NOMO-1 treated with DMSO at 0.1 percent for 48 hours (cell line): ENCODE measurements around the gene CEP170.
"Not testable (repeated sequence)": the region's sequence is repeated elsewhere in the genome, so short reads cannot be mapped to it uniquely, and the experiment has no call there.

ENCODE experiments used
- DNase-seq: peaks from one replicate; lab custom pipeline; 2025; ENCODE audit not compliant: unreplicated experiment; lab: John Stamatoyannopoulos, UW

Gene CEP170

GRCh38 chr1:243183176-243183575 lies 71.9 kb downstream of the CEP170 start:
- DNase-seq, result not testable (repeated sequence)

- DNase-seq, result no peak
Observed at GRCh38 chr1:243179720-243180119, 75.4 kb downstream of the CEP170 start.

DNA sequence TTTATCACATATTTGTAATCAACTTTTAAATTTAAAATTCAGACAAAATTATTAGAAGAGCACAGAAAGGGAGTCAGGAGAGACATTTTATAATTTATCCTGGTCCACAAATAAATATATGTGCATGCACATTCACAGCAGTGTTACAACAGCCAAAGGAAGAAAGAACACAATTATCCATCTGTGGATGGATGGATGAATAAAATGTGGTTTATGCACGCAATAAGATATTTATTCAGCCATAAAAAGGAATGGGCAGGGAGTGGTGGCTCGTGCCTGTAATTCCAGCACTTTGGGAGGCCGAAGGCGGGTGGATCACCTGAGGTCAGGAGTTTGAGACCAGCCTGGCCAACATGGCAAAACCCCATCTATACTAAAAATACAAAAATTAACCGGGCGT lies 77.3 kb downstream of the CEP170 start:
- not testable (repeated sequence) for DNase-seq

GRCh38 chr1:243173758-243174369 lies 81.2 kb downstream of the CEP170 start:
- not testable (repeated sequence) for DNase-seq

DNA sequence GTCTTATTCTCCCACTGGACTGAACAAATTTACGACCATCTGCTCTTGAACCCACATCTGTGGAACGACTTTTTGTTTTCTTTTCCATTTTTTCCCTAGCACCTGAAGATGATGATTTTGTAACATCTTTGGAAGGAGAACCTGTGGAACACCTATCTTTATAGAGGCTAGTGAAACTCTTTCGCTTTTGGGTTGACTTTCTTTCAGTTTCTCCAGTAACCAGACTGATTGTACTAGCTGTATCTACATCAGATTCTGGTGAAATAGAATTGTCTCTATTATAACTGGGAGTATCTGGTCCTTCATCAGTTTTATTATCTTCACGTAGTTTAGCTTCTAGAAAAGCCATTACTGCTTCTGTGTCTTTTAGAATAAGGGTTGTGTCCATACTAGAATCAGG lies 90.2 kb downstream of the CEP170 start:
- DNase-seq, result not testable (repeated sequence)

DNA sequence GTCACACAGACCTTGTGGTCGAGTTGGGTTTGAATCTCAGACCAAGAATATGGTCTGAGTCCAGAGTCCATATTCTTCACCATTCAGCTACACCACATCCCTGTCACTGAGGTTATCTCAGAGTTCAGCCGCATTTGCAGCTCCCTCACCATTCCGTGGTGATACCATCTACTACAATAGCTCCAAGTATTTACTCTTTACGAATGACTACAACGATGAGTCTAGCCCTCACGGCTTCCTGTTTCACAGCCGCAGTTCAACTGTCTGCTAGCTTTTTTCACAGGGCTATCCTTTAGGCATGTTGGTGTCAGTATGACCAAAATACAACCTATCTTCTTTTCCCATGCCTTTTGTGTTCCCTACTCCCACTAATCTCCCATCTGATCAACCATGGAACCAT lies 104.2 kb downstream of the CEP170 start:
- not testable (repeated sequence) for DNase-seq

DNA sequence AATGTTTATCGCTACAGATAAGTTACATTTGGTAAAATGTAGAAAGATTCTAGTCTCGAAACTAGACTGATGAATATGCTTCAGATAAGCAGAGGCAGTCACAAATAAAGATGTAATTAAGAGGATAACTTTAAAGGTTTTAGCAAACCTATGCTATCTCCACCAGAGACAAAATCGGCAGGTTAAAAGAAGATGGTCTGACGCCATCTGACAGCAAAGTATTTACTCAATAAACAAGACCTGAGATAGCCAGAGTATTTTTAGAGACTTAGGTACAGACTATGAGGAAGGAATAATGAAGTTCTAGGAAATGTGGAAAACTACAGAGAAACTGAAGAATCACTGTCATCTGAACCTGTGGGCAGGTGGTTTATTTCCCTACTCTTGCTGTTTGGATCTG lies 106.0 kb downstream of the CEP170 start:
- not testable (repeated sequence) for DNase-seq

DNA sequence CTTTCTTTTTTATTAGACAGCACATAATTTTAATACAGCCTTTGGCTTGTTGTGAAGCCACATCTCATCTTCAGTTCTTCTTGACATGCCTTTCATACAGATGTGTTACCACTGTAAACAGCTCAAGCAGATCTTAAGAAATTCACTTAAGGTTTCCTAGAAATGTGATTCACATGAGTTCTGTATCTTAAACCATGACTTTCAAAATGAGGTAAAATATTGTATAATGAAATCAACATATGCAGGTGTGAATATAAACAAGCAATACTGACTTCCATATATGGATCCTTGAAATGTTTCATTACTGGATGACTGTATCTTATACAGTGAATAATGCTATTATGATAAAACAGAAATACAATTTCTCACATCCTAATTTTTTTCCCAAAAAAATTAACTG lies 107.7 kb downstream of the CEP170 start:
- not testable (repeated sequence) for DNase-seq

- DNase-seq, result not testable (repeated sequence)
Observed at GRCh38 chr1:243140498-243140897, 114.6 kb downstream of the CEP170 start.

GRCh38 chr1:243122876-243123409 lies 132.1 kb downstream of the CEP170 start:
- not testable (repeated sequence) for DNase-seq

DNA sequence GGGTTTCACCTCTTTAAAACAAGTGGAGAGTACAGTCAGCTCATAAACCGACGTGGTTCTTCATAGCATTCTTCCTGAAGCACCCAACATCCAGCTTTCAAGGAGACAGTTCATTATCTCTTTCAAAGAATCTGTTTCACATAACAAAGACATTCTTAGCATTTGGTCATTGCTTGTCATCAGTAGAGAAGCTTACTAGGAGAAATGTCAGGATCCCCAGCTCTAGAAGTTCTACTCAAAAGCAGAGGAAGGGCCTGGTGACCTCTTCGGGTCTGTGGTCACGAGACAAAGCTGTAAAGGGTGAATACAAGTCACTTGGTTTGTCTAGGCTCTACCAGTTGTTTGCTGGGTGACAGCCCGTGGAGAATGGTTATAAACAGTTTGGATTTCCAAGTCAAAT lies 133.1 kb downstream of the CEP170 start:
- not testable (repeated sequence) for DNase-seq

DNA sequence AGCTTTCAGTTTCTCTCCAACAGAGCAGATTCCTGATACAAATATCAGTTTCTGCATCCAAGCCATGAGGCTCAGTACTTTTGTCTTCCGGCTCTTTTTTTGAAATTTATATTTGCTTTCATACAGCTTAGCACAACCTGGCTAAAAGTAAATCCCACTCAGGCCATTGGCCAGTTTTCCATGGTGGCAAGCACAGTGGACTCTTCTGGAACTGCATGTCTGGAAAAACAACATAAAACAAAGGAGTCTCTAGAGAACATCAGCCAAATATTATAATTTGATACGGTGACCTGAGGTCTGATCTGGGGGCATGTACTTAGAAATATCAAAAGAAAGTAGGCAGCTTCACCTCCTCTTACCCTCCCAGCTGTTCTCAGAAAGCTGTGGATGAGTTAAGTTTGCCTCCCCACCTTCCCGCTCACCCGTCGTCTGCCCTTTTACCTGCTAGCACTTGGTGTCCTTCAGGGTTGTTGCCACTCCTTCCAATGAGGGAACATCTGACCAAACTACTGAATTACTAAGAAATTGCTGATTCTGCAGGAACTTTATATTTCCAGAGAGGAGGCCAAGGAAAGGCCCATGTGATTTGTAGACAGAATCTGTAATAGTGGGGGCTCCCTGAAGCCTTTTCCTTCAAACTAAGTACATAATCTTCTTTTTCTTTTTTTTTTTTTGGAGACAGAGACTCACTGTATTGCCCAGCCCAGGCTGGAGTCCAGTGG lies 136.3 kb downstream of the CEP170 start:
- DNase-seq, result not testable (repeated sequence)

DNA sequence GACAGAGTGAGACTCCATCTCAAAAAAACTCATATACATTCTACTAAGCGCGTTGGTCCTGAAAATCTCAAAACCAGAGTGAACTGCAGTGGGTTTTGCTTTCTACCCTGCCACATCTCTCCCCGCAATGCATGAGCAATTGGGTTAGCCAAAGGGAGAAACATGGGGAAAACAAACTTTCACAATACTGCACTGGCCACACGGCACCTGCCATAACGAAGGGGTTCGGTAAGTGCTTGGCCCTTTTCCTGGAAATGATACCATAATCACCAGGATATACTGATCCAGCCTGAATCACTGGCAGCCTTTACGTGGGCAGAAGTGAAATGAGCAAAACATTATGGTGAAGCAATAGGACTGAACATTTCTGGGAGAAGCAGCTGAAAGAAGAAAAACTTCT lies 138.9 kb downstream of the CEP170 start:
- DNase-seq, result not testable (repeated sequence)

DNA sequence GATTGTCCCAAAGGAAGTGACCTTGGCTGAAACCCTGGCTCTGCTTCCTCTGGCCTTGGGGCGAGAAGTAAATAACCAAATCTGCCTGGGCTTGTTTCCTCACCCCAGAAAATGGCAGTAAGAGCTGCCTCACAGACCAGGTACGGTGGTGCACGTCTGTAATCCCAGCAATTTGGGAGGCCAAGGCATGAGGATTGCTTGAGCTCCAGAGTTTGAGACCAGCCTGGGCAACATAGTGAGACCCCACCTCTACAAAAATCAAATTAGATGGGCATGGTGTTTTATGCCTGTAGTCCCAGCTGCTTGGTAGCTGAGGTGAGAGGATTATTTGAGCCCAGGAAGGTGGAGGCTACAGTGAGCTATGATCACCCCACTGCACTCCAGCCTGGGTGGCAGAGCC lies 140.3 kb downstream of the CEP170 start:
- not testable (repeated sequence) for DNase-seq

DNA sequence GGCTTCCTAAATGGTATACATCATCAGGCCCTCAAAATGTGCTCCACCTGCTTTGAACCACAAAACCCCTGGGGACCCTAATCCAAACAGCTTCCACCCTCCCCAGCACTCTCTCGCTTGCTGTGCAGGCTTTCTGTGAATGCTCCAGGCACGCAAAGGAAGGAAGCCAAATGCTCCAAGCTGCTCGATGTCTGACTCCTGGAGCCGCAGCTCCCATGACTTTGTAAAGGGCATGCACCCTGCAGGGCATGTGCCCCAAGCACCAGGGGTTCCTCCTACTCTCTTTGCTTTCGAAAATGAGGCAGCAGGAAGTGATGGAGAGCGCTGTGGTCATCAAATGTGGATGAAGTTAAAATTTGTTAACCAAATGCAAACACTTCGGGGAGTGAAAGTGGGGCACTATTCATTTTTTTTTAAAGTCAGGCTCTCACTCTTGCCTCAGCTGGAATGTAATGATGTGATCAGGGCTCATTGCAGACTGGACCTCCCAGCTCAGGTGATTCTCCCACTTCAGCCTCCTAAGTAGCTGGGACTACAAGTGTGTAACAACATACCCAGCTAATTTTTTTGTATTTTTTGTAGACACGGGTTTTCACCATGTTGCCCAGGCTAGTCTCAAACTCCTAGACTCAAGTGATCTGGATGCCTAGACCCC lies 140.9 kb downstream of the CEP170 start:
- not testable (repeated sequence) for DNase-seq

DNA sequence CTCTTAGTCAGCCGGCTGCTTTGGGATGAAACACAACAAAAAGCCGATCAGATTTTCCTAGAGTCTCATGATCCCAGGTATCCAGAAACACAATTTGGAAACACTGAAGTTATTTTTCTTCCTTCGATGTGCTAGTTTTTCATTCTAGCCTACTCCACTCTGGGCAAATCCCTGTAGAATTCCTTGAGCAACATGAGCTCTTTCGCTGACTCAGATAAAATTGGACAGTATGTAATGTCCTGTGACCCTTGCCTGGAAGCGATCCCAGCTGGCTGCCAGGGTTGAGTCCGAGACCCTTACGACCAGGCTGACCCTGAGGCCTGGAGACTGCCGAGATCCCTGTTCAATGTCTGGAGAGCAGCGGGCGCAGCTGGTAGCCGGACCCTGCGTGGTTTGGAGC lies 147.9 kb downstream of the CEP170 start:
- DNase-seq, result not testable (repeated sequence)

- DNase-seq, result not testable (repeated sequence)
Observed at GRCh38 chr1:243105652-243106332, 149.3 kb downstream of the CEP170 start.

GRCh38 chr1:243105104-243105503 lies 150.0 kb downstream of the CEP170 start:
- not testable (repeated sequence) for DNase-seq

DNA sequence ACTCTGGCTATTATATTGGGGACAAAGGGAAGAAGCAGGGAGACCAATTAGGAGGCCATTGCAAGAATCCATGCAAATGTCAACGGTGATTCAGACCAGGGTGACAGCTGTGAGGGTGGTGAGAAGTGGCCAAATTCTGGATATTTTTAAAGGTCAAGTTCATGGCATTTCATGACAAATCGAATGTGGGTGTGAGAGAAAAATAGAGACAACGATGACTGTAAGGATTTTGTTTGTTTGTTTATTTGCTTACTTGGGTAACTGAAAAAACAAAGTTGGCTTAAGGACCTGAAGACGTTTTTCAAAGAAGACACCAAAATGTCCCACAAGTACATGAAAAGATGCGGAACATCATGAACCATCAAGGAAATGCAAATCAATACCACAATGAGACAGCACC lies 150.6 kb downstream of the CEP170 start:
- DNase-seq, result not testable (repeated sequence)

- DNase-seq, result peak; percentile 35
Observed at GRCh38 chr1:243101551-243102050, 153.5 kb downstream of the CEP170 start.

GRCh38 chr1:243087368-243087767 lies 167.7 kb downstream of the CEP170 start:
- not testable (repeated sequence) for DNase-seq
